Measurements from ENCODE around the gene ITPR2.

DNA sequence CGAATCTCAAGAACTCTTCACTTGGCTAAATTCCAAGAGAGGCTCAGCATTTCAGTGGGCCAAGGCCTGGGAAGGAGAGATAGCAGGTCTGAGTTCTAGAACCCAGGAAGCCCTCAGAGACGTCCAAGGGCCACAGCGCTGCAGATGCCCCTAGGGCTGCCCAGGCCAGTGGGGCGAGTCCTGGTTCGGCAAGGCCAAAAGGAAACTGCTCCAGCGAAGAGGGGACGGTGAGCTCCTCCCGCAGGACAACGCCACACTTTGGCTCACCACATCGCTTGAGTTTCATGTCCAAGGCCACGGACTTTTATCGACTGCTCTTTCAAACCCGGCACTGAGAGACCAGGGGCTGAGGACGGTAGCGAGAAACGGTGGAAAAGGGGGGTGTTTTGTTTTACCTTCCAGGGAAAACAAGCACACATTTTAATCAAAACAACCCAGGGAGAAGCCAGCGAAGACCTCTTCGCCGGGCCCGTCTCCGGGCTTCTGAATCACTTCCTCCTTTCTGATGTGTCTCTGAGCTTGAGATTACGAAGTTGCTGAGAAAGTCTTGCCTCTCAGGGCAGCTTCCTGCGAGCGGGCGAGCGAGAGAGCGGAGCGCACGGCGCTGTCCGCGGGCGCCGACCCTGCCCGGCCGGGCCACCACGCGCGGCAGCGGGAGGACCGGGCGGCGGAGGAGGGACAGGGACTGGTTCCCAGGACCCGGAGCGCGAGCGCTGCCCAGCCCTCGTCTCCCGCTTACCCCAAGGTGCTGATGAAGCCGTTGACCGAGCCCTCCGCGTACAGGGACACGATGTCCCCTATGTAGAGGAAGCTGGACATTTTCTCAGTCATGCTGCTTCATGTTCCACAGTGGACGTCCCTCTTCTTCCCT lies 808 bp downstream of the ITPR2 start:
- TF ChIP-seq, protein P1, sequence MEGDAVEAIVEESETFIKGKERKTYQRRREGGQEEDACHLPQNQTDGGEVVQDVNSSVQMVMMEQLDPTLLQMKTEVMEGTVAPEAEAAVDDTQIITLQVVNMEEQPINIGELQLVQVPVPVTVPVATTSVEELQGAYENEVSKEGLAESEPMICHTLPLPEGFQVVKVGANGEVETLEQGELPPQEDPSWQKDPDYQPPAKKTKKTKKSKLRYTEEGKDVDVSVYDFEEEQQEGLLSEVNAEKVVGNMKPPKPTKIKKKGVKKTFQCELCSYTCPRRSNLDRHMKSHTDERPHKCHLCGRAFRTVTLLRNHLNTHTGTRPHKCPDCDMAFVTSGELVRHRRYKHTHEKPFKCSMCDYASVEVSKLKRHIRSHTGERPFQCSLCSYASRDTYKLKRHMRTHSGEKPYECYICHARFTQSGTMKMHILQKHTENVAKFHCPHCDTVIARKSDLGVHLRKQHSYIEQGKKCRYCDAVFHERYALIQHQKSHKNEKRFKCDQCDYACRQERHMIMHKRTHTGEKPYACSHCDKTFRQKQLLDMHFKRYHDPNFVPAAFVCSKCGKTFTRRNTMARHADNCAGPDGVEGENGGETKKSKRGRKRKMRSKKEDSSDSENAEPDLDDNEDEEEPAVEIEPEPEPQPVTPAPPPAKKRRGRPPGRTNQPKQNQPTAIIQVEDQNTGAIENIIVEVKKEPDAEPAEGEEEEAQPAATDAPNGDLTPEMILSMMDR (conservative IDR thresholded peaks at IDR 0.05; ENCODE audit: low read length) = 0 out of 2 replicates have a peak, but pooled peaks have one; percentile 10
- TF ChIP-seq EZH2phosphoT487 (IDR thresholded peaks at IDR 0.05; ENCODE audit: borderline replicate concordance, low read depth, low read length) = no peak
